GM20431 (cell line): Measurements from ENCODE around the gene RIOK3.
"Not testable (repeated sequence)": the region's sequence is repeated elsewhere in the genome, so short reads cannot be mapped to it uniquely, and the experiment has no call there.

Source experiments
- in situ Hi-C: fragments of 300-500 bp; cut with MseI, MboI; formaldehyde crosslinking; loops from one replicate; pipeline ENCODE4 v1.15.0; 2020; ENCODE audit warnings: low sequenced_read_pairs; ENCODE audit not compliant: unreplicated experiment

RIOK3 gene

GRCh38 chr18:23450022-23450421, 3.1 kb upstream of the RIOK3 start:
- in situ Hi-C loops = no loop called here

DNA sequence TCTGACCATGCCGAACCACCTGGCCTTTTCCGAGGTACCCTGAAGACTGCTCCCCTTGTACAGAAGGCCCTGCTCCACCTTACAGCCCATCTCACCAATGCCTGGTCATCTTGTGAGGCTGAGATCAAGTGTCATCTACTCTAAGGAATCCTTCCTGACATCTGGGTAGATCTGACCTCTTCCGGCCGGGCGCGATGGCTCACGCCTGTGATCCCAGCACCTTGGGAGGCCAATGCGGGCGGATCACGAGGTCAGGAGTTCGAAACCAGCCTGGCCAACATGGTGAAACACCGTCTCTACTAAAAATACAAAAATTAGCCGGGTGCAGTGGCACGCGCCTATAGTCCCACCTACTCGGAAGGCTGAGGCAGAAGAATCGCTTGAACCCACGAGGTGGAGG, 2.1 kb upstream of the RIOK3 start:
- in situ Hi-C loops = no loop called here

DNA sequence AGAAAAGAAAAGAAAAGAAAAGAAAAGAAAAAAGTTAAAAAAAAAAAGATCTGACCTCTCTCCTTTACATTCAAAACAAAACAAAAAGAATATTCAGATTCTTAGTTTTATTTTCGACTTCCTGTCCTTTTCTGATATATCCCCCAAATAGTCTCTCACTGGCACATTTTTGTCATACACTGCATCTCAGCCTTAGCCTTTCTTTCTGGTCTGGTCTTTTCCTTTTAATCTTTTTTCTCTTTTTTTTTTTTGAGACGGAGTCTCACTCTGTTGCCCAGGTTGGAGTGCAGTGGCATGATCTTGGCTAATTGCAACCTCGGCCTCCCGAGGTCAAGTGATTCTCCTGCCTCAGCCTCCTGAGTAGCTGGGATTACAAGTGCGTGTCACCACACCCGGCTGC, 1.6 kb upstream of the RIOK3 start:
- in situ Hi-C loops = no loop called here

- in situ Hi-C loops = no loop called here
These were observed 750 bp upstream of the RIOK3 start for GRCh38 chr18:23452347-23452727.

- in situ Hi-C loops = no loop called here
These were observed 582 bp downstream of the RIOK3 start for GRCh38 chr18:23453680-23454058.

DNA sequence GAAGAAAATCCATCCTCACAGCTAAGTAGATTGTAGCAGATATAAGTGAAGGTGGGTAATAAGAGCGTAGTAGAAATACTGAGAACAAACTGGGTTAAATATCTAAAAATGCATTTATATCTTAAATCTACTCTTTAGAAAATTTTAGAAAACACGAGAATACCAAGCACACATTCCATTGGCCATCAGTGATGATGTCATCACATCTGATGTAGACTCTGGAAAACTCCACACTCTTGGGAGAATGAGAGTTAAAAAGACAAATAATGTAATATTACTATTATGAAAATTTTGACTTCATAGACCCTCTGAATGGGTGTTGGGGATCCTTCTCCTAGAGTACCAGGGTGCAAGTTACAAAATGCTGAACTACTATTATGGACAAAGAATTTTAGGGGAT, 3.7 kb downstream of the RIOK3 start:
- in situ Hi-C loops = no loop called here

- in situ Hi-C loops = no loop called here
These were observed 5.9 kb downstream of the RIOK3 start for GRCh38 chr18:23458830-23459529.

- in situ Hi-C loops = no loop called here
These were observed 6.4 kb downstream of the RIOK3 start for GRCh38 chr18:23459530-23459921.

DNA sequence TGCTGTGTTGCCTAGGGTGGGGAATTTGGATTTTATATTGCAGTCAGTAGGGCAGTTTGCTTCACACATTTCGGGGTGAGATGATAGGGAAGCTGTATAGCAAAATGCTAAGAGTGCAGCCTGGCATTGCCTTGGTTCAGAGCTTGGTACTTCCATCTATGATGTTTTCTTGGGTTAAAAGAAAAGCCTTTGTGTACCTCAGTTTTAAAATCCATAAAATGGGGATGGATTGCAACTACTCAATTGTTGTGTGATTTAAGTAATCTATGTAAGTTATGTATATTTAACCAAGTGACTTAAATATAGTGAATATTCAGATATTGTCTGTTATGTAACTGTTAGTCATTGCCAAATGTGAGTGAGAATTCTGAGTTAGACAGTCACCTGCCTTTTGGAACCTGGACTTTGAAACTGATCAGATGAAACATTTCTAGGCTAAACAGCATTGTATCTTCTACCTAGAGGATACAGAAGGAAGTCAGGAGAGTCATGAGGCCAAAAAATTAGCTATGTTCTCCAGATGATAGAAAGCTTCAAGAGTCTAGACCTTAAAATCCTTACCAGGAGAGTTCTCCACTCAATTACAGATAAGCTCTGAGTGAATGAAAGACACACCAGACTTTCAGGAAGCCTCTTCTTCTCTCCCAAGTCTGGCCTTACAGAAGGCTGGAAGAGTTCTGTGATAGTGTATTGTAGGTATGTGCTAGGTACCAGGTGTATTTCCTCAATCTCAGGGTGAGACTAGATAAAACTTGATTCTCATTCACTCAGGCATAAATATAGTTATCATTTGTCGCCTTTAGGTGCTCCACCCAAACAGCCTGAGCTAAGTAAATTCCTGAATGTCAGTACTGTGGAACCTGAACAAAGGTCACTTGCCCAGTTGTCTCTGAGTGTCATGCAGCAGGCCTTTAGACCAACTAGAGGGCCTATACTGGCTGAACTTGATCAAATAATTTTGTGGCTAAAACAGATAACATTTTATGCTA, 7.5 kb downstream of the RIOK3 start:
- in situ Hi-C loops = no loop called here

- in situ Hi-C loops = no loop called here
These were observed 9.8 kb downstream of the RIOK3 start for GRCh38 chr18:23462876-23463275.

- in situ Hi-C loops = no loop called here
These were observed 15.8 kb downstream of the RIOK3 start for GRCh38 chr18:23468753-23469459.

DNA sequence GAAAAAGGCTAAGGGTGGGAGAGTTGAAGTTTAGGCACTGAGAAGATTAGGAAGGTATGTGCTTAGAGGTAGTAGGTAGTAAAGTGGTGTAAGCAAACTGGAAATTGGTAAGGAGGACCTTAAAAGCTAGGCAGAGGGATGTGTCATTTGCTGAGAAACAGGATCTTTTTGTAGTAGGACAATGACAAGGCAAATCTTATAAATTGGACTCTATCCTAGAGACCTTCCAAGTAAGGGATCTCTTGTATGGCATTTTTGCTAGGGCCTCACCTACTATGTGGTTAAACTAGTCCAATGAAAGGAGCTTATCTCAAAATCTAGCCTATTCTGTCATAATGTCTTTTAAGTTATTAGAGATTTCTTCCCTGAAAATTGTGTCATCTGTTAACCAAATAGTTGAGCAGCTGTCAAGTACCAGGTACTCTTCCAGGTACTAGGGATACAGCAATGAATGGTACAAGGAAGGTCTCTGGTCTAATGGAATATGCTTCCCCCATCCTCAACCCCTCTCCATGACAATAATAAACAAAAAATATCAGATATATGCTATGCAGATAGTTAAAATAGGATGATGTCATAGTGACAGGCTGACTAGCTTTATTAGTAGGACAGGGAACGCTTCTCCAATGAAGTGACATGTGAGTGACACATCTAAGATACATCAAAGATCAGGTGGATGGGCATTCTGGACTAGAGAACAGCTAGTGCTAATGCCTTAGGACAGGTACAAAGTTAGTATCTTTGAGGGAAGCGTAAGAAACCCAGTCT, 17.7 kb downstream of the RIOK3 start:
- in situ Hi-C loops = no loop called here

DNA sequence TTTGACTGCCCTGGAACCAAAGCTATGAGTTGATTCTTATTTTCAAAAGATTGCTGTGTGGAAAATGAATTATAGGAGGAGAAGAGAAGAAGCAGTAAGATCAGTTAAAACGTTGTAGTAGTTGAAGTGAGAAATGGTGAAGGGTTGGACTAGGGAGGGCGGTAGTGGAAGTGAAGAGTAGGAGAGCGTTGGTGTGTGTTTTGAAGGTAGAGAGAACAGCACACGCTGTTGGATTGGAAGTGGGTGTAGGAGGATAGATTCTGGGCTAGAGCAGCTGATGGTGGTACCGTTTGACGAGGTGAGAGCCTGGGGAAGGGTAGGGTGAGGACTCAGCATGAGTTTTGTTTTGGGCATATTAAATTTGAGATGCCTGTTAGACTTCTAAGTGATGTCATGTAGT, 18.4 kb downstream of the RIOK3 start:
- in situ Hi-C loops = no loop called here

DNA sequence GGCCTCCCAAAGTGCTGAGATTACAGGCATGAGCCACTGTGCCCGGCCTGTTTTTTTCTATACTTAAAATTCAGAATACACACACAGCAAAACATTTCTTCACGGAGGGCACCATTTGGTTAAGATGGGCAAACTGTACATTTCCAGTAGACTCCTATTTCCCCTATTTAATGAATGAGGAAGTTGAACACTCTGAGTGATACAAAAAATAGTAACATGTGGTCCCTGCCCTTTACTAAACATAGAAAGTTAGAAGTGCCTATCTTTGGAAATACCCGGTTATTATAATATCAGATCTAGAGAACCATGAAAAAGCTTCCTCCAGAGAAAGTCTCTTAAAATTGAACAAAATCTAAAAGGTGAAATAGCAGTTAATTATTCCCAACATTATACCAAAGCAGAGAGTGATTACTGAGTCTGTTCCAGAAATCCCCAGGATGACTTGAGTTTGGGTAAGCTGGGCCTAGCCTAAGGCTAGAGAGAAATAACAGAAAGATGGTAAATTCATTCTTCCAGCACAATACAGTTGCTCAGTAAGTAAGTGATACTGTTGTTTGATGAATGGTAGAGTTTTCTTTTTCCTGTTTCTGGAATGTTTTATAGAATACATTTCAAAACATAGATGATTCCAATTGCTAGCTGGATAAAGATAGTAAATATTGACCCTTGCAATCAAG, 26.9 kb downstream of the RIOK3 start:
- in situ Hi-C loops = no loop called here

- in situ Hi-C loops = no loop called here
These were observed 31.6 kb downstream of the RIOK3 start for GRCh38 chr18:23484561-23485182.

- in situ Hi-C loops = no loop called here
These were observed 32.3 kb downstream of the RIOK3 start for GRCh38 chr18:23485386-23485785.

GRCh38 chr18:23487738-23488570, 34.9 kb downstream of the RIOK3 start:
- in situ Hi-C loops = no loop called here

GRCh38 chr18:23489586-23489985, 36.5 kb downstream of the RIOK3 start:
- in situ Hi-C loops = not testable (repeated sequence)
